SJCRH30 (cell line): ENCODE data around the gene TMEM252. TPM values are rescaled to one million over a fixed set of nuclear protein-coding genes. Genes with fewer than 3 reads are reported as not detected.

Experiments used
- DNase-seq, 2 experiments: peaks; one replicate each; pipeline ENCODE4 v3.0.0-alpha.2; 2015 to 2020
- H3K27ac ChIP-seq: fragments of 250-450 bp; sonication (Bioruptor Pico); 2 replicates; pipeline ENCODE4 v1.5.1; 2020; ENCODE audit warnings: mild to moderate bottlenecking, moderate library complexity
- H3K27me3 ChIP-seq: fragments of 250-450 bp; sonication (Bioruptor Pico); 2 replicates; pipeline ENCODE4 v1.5.1; 2020; ENCODE audit warnings: mild to moderate bottlenecking, moderate library complexity
- H3K36me3 ChIP-seq: fragments of 250-450 bp; sonication (Bioruptor Pico); 2 replicates; pipeline ENCODE4 v1.5.1; 2020; ENCODE audit warnings: mild to moderate bottlenecking, moderate library complexity
- H3K4me1 ChIP-seq: fragments of 250-450 bp; sonication (Bioruptor Pico); 2 replicates; pipeline ENCODE4 v1.5.1; 2020; ENCODE audit warnings: mild to moderate bottlenecking, moderate library complexity
- H3K4me3 ChIP-seq: fragments of 250-450 bp; sonication (Bioruptor Pico); 2 replicates; pipeline ENCODE4 v1.5.1; 2020; ENCODE audit warnings: mild to moderate bottlenecking, moderate library complexity
- H3K9me3 ChIP-seq: fragments of 250-450 bp; sonication (Bioruptor Pico); replicated peaks from 2 replicates; pipeline ENCODE4 v1.5.1; 2020; ENCODE audit warnings: mild to moderate bottlenecking, moderate library complexity
- total RNA-seq: library from RNA; depleted of rRNA; stranded (reverse); fragments of >200 nt; shearing (Covaris generic); gene quantifications from 2 replicates; pipeline ENCODE4 v1.2.3, GENCODE V29; 2014; rRNA removed

TMEM252 gene
- total RNA-seq, result 1.5 and 2.1 TPM in 2 replicates

- no peaks in the 10 kb centered on the region; the same call in 1 of the 2 replicates for H3K9me3 ChIP-seq
- no peaks in the 10 kb centered on the region for H3K27me3 ChIP-seq
- DNase-seq, result peak; percentile 76 to 93
- H3K4me1 ChIP-seq, result peaks cover 52% of the 10 kb centered on the region
- H3K27ac ChIP-seq, result peak within 1 kb of the TSS; percentile 80
- no peaks in the 10 kb centered on the region for H3K36me3 ChIP-seq
- peak within 1 kb of the TSS; percentile 23 for H3K4me3 ChIP-seq
These were observed at the start of gene TMEM252 for GRCh38 chr9:68540712-68541535. Gene TMEM252 (minus strand): TSS chr9:68540883. CDS start chr9:68540814, 69 bp downstream.

DNA sequence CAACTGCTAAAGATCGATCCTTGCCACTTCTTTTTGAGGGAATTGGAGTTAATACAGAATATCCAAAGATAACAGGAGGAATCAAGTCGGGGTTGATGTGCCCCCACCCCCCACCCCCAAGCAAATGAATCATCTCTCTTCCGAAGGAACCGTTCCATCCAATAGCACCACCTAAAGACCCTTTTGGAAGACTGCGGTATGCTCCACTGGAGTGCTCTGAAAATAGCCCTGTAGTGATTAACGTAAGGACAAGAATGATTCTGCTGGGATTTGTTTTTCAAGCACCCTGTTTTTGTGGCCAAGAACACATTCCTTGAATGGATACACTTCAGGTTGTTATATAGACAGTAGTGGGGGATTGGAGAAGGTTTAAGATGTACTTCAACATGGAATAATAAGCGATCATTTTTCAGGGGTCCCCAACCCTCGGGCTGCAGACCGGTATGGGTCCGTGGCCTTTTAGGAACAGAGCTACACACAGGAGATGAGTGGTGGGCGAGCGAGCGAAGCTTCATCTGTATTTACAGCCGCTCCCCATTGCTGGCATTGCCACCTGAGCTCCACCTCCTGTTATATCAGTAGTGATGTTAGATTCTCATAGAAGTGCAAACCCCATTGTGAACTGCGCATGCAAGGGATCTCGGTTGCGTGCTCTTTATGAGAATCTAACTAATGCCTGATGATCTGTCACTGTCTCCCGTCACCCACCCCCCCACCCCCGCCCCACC is 44.5 kb upstream of the TMEM252 start:
- Histone ChIP-seq H3K27me3 (no peaks in the 10 kb centered on the region), H3K4me3 (no peak overlapping the region), H3K27ac (no peak overlapping the region), H3K9me3 (peaks cover 7% of the 10 kb centered on the region), H3K4me1 (peaks cover 3% of the 10 kb centered on the region; the same call in 1 of the 2 replicates), H3K36me3 (no peaks in the 10 kb centered on the region)
- DNase-seq, result no peak

DNA sequence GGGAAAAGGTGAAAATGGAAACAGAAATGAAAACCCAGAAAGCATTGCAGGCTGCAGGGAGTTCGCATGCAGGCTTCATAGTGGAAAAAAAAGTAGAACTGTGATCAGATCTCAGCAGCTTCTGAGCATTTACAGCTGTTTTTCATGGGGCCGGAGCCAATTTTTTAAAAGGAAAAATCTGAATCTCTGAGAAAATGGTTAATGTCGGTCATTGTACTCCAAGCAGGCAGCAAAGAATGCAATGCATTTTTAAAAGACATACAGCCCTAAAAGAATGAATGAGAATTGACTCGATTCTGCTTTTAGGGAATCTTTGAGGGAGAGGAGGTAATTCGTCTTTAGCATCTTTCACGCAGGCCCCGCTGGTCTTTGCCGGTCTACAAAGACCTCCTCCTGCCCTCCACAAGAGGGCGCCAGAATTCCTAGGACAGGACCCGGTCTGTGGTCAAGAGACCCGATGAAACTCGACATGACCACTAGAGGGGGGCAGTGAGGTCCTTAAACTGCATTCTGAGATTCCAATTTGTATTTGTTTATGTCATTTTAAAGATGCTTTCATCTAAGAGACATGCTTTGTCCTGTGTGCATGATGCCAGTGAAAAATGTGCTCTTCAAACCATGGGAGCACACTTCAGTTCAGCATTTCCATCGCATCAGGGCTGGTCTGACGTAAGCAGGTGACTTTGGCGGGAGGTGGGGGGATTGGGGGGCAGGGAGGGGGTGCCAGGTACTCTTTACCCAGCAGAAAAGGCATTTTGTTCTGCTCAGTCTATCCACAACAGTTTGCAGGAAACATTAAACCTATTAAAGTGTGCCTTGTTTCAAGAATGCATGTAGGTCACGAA is 43.7 kb upstream of the TMEM252 start:
- no peaks in the 10 kb centered on the region for H3K36me3 ChIP-seq
- peak; percentile 90 to 97 for DNase-seq
- H3K27me3 ChIP-seq, result no peaks in the 10 kb centered on the region
- peak overlapping the region; percentile 2; the same call in 1 of the 2 replicates for H3K27ac ChIP-seq
- peaks cover 7% of the 10 kb centered on the region for H3K9me3 ChIP-seq
- H3K4me3 ChIP-seq, result peak overlapping the region; percentile 43
- peaks cover 3% of the 10 kb centered on the region; the same call in 1 of the 2 replicates for H3K4me1 ChIP-seq

GRCh38 chr9:68581696-68582095 is 41.0 kb upstream of the TMEM252 start:
- H3K27me3 ChIP-seq, result no peaks in the 10 kb centered on the region
- no peaks in the 10 kb centered on the region for H3K9me3 ChIP-seq
- no peak overlapping the region for H3K4me3 ChIP-seq
- H3K27ac ChIP-seq, result no peak overlapping the region
- peaks cover 14% of the 10 kb centered on the region for H3K4me1 ChIP-seq
- no peaks in the 10 kb centered on the region for H3K36me3 ChIP-seq
- no peak for DNase-seq

- peak; percentile 26 to 77 for DNase-seq
- Histone ChIP-seq H3K27ac (peak overlapping the region; percentile 19), H3K27me3 (no peaks in the 10 kb centered on the region), H3K4me3 (no peak overlapping the region), H3K36me3 (no peaks in the 10 kb centered on the region), H3K4me1 (peaks cover 11% of the 10 kb centered on the region), H3K9me3 (no peaks in the 10 kb centered on the region)
These were observed 37.3 kb upstream of the TMEM252 start for GRCh38 chr9:68577774-68578591.

DNA sequence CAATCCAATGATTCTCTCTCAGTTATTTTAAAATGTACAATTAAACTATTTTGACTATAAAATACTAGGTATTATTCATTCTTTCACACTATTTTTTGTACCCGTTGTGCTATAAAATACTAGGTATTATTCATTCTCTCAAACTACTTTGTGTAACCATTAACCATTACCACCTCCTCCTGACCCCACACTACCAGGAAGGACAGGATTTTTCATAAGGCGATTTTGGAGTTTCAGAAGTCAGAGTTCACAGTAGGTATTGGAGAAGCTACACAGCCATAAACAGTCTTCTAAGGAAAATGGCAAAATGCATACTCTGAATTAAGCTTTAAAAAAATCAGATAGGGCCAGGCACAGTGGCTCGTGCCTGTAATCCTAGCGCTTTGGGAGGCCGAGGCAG is 35.1 kb upstream of the TMEM252 start:
- H3K4me1 ChIP-seq, result peaks cover 11% of the 10 kb centered on the region
- no peaks in the 10 kb centered on the region for H3K9me3 ChIP-seq
- H3K4me3 ChIP-seq, result no peak overlapping the region
- no peaks in the 10 kb centered on the region for H3K27me3 ChIP-seq
- no peak for DNase-seq
- no peak overlapping the region for H3K27ac ChIP-seq
- no peaks in the 10 kb centered on the region for H3K36me3 ChIP-seq

DNA sequence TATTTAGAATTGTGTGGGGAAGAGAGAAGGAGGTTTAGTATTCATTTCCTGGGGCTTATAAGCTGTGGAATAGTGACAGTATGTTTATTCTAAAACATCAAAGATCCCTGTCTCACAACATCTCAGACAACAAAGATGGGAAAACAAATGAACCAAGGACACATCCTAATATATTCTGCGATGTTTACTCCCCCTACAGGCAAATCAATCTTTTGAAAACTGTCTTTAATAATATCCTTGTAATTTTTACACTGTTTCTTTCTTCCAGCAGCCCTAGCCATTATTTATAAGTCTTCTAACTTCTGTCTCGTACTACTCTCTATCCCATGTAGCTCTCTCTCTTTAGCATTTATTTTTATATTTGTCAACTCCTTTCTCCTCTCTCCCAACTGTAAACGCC is 33.5 kb upstream of the TMEM252 start:
- Histone ChIP-seq H3K27me3 (no peaks in the 10 kb centered on the region), H3K27ac (no peak overlapping the region), H3K4me3 (no peak overlapping the region), H3K9me3 (no peaks in the 10 kb centered on the region), H3K4me1 (peaks cover 11% of the 10 kb centered on the region), H3K36me3 (no peaks in the 10 kb centered on the region)
- DNase-seq, result no peak

GRCh38 chr9:68567565-68567964 is 26.9 kb upstream of the TMEM252 start:
- H3K4me3 ChIP-seq, result no peak overlapping the region
- H3K36me3 ChIP-seq, result no peaks in the 10 kb centered on the region
- no peaks in the 10 kb centered on the region for H3K9me3 ChIP-seq
- H3K27ac ChIP-seq, result no peak overlapping the region
- H3K27me3 ChIP-seq, result no peaks in the 10 kb centered on the region
- no peaks in the 10 kb centered on the region; the same call in 1 of the 2 replicates for H3K4me1 ChIP-seq
- no peak for DNase-seq

DNA sequence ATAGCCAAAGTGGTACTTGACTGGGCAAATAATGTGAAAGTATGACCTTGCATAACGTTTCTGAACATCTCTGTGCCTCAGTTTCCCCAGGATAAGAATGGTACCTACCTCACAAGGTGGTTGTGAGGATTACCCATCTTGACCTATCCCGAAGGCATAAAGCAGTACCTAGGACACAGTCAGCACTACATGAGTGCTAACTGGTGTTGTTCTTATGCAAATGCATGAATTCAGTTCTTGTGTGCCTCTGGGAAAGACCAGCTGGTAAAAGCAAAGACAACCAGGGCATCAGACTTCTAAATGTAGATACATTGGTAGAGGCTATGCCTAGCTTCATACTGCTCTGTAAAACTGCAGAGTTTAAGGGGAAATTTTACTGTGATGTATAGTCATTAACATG is 21.8 kb upstream of the TMEM252 start:
- no peak for DNase-seq
- no peaks in the 10 kb centered on the region for H3K36me3 ChIP-seq
- no peaks in the 10 kb centered on the region for H3K27me3 ChIP-seq
- no peaks in the 10 kb centered on the region for H3K9me3 ChIP-seq
- no peak overlapping the region for H3K27ac ChIP-seq
- no peak overlapping the region for H3K4me3 ChIP-seq
- peaks cover 11% of the 10 kb centered on the region; the same call in 1 of the 2 replicates for H3K4me1 ChIP-seq

DNA sequence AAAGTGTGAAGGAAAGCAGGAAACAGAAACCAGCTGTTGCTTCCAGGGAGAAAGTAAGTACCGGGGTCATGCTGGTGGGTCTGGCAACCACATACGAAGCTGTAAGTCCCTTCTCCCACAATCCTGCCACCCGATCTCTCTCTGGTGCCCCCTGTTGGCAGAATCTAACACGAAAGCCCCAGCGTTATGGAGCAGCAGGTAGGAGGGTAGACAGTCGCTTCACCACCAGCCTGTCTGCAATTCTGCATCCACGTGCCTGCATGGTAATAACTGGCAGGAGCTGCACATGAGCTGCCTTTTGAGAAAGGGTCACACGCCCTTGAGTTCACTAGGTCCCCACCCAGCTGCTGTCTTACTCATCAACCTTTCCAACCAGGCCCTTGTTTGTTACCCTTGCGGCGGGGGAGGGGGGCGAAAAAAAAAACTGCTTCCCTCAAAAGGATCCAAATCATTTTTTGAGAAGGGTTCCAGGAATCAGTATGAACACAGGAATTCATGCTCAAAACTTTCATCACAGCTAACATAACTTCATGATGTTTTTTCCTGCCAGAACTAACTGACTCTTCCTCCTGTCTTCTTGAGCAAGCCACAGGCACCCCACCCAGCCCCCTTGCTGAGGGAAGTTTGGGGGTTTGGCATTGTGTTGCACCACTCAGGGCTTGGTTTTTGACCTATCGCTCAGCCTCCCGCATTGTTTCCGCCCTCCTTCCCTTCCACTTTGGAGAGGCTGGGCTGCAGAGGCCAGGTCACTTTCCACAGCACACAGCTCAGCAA is 19.6 kb upstream of the TMEM252 start:
- H3K27me3 ChIP-seq, result no peaks in the 10 kb centered on the region
- H3K27ac ChIP-seq, result no peak overlapping the region
- no peak overlapping the region for H3K4me3 ChIP-seq
- peak; percentile 68 to 86 for DNase-seq
- H3K9me3 ChIP-seq, result no peaks in the 10 kb centered on the region
- no peaks in the 10 kb centered on the region for H3K36me3 ChIP-seq
- H3K4me1 ChIP-seq, result peaks cover 11% of the 10 kb centered on the region; the same call in 1 of the 2 replicates

GRCh38 chr9:68558545-68558944 is 17.9 kb upstream of the TMEM252 start:
- no peak for DNase-seq
- no peaks in the 10 kb centered on the region for H3K9me3 ChIP-seq
- no peaks in the 10 kb centered on the region for H3K36me3 ChIP-seq
- peaks cover 18% of the 10 kb centered on the region for H3K4me1 ChIP-seq
- no peak overlapping the region for H3K4me3 ChIP-seq
- H3K27ac ChIP-seq, result no peak overlapping the region
- H3K27me3 ChIP-seq, result no peaks in the 10 kb centered on the region

- Histone ChIP-seq H3K27ac (no peak overlapping the region), H3K27me3 (no peaks in the 10 kb centered on the region), H3K4me3 (no peak overlapping the region), H3K4me1 (peaks cover 35% of the 10 kb centered on the region), H3K36me3 (no peaks in the 10 kb centered on the region), H3K9me3 (no peaks in the 10 kb centered on the region)
- DNase-seq, result peak in 1 of 2 experiments; percentile 37
These were observed 14.9 kb upstream of the TMEM252 start for GRCh38 chr9:68555437-68556150.
